DOHH2 (cell line): Measurements from ENCODE around the gene GRID1.

Source experiments
- H3F3A ChIP-seq: fragments of 200-600 bp; sonication (generic), shearing (Covaris generic); 2 replicates; pipeline ENCODE4 v1.6.0; 2016; ENCODE audit warnings: antibody characterized with exemption, mild to moderate bottlenecking; ENCODE audit not compliant: control insufficient read depth, insufficient read depth
- H3K27ac ChIP-seq: fragments of 200-600 bp; sonication (generic); 2 replicates; pipeline ENCODE4 v1.5.1; 2014; ENCODE audit warnings: low read depth, mild to moderate bottlenecking, low read length, moderate library complexity
- H3K27me3 ChIP-seq: fragments of 200-600 bp; sonication (generic); 2 replicates; pipeline ENCODE4 v1.6.1; 2014; ENCODE audit warnings: mild to moderate bottlenecking, low read length, mixed read lengths; ENCODE audit not compliant: control insufficient read depth
- H3K36me3 ChIP-seq: fragments of 200-600 bp; sonication (generic); 2 replicates; pipeline ENCODE4 v1.6.1; 2014; ENCODE audit warnings: mild to moderate bottlenecking, low read length, moderate library complexity, mixed read lengths; ENCODE audit not compliant: control insufficient read depth
- H3K4me1 ChIP-seq: fragments of 200-600 bp; sonication (generic); 2 replicates; pipeline ENCODE4 v1.6.1; 2014; ENCODE audit warnings: mild to moderate bottlenecking, low read length, mixed read lengths; ENCODE audit not compliant: control insufficient read depth
- H3K4me2 ChIP-seq: fragments of 200-600 bp; sonication (generic); 2 replicates; pipeline ENCODE4 v1.6.0; 2014; ENCODE audit warnings: mild to moderate bottlenecking, low read length, moderate library complexity
- H3K4me3 ChIP-seq: fragments of 200-600 bp; sonication (generic); 2 replicates; pipeline ENCODE4 v1.5.1; 2014; ENCODE audit warnings: mild to moderate bottlenecking, low read length, mixed read lengths
- H3K79me2 ChIP-seq: fragments of 200-600 bp; sonication (generic); 2 replicates; pipeline ENCODE4 v1.6.1; 2014; ENCODE audit warnings: mild to moderate bottlenecking, low read length, mixed read lengths; ENCODE audit not compliant: control insufficient read depth
- H3K9me2 ChIP-seq: fragments of 200-600 bp; sonication (generic); replicated peaks from 2 replicates; pipeline ENCODE4 v1.6.1; 2014; ENCODE audit warnings: mild to moderate bottlenecking, low read length, mixed read lengths; ENCODE audit not compliant: control insufficient read depth
- H3K9me3 ChIP-seq: fragments of 200-600 bp; sonication (generic); 2 replicates; pipeline ENCODE4 v1.6.1; 2014; ENCODE audit warnings: antibody characterized with exemption, low read length, mixed read lengths; ENCODE audit not compliant: control insufficient read depth, insufficient read depth
- H4K20me1 ChIP-seq: fragments of 200-600 bp; sonication (generic); 2 replicates; pipeline ENCODE4 v1.6.0; 2014; ENCODE audit warnings: low read depth, mild to moderate bottlenecking, antibody characterized with exemption, low read length, moderate library complexity; ENCODE audit not compliant: control insufficient read depth, insufficient read depth
- EZH2phosphoT487 ChIP-seq: fragments of 200-600 bp; sonication (generic); IDR thresholded peaks from 2 replicates; pipeline ENCODE4 v1.6.1; 2017; ENCODE audit warnings: borderline replicate concordance, mild to moderate bottlenecking, antibody characterized with exemption, low read length, moderate library complexity, mixed read lengths
- TF ChIP-seq, protein P1 (sequence below): fragments of 200-600 bp; sonication (generic); IDR thresholded peaks from one replicate; pipeline ENCODE4 v1.5.1; 2014; ENCODE audit warnings: antibody characterized with exemption, mild to moderate bottlenecking, low read depth, low read length; ENCODE audit not compliant: poor library complexity, severe bottlenecking

Gene GRID1

DNA sequence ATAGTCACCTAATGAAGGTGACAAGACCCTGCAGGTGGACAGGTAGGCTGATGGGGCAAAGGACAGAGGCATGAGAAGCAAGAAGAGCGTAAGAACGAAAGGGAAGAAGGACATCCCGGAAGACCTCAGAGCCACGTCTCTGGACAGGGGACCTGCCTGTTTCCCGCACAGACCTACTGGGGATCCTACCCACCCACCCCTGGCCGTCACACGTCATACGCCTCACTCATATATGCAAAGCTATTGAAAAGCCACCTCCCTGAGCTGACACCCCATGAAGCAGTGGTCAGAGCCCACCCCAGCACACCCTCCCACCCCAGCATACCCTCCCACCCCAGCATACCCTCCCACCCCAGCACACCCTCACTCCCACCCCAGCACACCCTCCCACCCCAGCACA lies 140.6 kb downstream of the GRID1 start:
- no peak overlapping the region for H3K4me2 ChIP-seq

DNA sequence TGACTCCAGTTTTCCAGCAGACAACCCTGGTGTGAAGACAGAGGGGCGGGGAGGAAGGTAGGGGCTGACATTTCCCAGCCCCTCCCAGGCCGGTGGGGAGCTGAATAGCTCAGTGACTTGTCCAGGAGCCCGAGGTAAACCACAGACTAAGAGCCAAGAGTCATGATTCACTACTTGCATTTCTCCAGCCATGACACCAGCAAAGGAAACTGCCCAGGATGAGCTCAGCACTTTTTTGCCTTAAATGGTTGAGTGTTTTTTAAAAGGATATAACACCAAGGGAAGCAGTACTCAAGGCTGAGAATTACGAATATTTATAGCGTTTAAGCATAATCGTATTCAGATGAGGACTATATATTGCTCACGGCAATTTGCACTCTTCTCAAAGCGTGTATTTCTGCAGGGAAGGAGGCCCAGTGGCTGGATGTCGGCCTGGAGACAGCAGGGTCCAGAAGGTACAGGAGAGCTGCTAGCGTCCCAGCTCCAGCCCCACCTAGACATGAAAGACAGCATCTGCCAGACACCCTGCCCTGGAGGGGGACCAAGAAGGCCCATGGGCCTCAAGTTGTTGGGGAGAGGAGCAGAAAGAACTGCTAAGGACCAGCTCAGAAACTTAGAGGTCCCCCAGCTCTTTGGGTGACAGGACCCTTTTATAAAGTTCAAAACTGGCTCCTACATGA lies 141.4 kb downstream of the GRID1 start:
- Histone ChIP-seq H4K20me1 (no peaks in the 10 kb centered on the region), H3K9me3 (no peaks in the 10 kb centered on the region), H3K36me3 (no peaks in the 10 kb centered on the region), H3K27ac (no peak overlapping the region), H3K4me1 (no peaks in the 10 kb centered on the region), H3K9me2 (no peaks in the 10 kb centered on the region), H3K4me3 (no peak overlapping the region), H3K27me3 (no peaks in the 10 kb centered on the region), H3F3A (no peaks in the 10 kb centered on the region), H3K4me2 (no peak overlapping the region), H3K79me2 (no peaks in the 10 kb centered on the region)
- TF ChIP-seq, protein P1, sequence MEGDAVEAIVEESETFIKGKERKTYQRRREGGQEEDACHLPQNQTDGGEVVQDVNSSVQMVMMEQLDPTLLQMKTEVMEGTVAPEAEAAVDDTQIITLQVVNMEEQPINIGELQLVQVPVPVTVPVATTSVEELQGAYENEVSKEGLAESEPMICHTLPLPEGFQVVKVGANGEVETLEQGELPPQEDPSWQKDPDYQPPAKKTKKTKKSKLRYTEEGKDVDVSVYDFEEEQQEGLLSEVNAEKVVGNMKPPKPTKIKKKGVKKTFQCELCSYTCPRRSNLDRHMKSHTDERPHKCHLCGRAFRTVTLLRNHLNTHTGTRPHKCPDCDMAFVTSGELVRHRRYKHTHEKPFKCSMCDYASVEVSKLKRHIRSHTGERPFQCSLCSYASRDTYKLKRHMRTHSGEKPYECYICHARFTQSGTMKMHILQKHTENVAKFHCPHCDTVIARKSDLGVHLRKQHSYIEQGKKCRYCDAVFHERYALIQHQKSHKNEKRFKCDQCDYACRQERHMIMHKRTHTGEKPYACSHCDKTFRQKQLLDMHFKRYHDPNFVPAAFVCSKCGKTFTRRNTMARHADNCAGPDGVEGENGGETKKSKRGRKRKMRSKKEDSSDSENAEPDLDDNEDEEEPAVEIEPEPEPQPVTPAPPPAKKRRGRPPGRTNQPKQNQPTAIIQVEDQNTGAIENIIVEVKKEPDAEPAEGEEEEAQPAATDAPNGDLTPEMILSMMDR, result no peak
- no peak for TF ChIP-seq EZH2phosphoT487

More for the DNA sequence above, 140.6 kb downstream of the GRID1 start:
- H3K4me1 ChIP-seq, result no peaks in the 10 kb centered on the region
- H3K9me3 ChIP-seq, result no peaks in the 10 kb centered on the region
- no peak overlapping the region for H3K27ac ChIP-seq
- H3K79me2 ChIP-seq, result no peaks in the 10 kb centered on the region
- no peaks in the 10 kb centered on the region for H3K27me3 ChIP-seq
- no peaks in the 10 kb centered on the region for H4K20me1 ChIP-seq
- H3K4me3 ChIP-seq, result no peak overlapping the region
- TF ChIP-seq EZH2phosphoT487, result no peak
- TF ChIP-seq, protein P1, result no peak
- no peaks in the 10 kb centered on the region for H3F3A ChIP-seq
- H3K9me2 ChIP-seq, result no peaks in the 10 kb centered on the region
- H3K36me3 ChIP-seq, result no peaks in the 10 kb centered on the region

DNA sequence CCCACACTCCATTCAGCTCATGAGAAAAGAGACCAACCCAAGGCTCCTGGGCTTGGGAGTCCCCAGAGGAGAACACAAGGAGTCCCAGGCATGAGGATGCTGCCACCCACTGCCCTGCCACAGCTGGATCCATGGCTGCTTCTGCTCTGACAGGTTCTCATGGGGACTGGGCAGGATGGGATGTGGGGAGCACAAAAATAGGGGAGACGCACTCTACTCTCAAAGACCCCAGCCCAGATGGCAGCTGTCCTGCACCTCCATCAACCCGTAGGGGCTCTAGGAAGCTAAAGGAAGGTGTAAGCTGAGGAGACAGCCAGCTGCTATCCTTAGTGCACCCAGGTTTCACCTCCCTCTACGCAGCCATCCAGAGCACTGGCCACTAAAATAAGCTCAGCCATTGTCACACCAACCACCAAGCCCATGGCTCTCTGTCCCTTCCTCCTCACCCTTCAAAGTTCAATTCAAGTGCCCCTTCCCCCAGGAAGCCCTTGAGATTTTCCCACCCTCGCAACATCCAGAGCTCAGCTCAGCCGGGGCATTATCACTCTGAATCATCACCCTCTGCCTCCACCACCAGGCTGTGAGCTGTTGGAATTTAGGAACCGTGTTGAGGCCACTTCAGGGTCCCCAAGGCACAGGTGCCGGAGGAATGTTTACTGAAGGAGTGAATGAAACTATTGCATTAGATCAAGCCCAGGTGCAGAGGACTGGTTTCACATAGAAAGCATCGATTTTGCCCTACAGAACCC lies 142.1 kb downstream of the GRID1 start:
- no peaks in the 10 kb centered on the region for H3K79me2 ChIP-seq
- no peak overlapping the region for H3K27ac ChIP-seq
- H4K20me1 ChIP-seq, result no peaks in the 10 kb centered on the region
- H3K4me3 ChIP-seq, result no peak overlapping the region
- no peaks in the 10 kb centered on the region for H3K4me1 ChIP-seq
- H3K4me2 ChIP-seq, result no peak overlapping the region
- no peaks in the 10 kb centered on the region for H3K9me2 ChIP-seq
- no peaks in the 10 kb centered on the region for H3F3A ChIP-seq
- no peaks in the 10 kb centered on the region for H3K36me3 ChIP-seq
- no peaks in the 10 kb centered on the region for H3K9me3 ChIP-seq
- no peaks in the 10 kb centered on the region for H3K27me3 ChIP-seq
- TF ChIP-seq, protein P1, result no peak
- TF ChIP-seq EZH2phosphoT487, result no peak
